Body of pancreas (tissue), 4 donors: ENCODE measurements around the gene TMCO4.

ENCODE experiments used
- CTCF ChIP-seq, 7 experiments: fragments of 450-650 bp in 4 of 7; fragments of 200-600 bp in 3 of 7; sonication (generic) in 3 of 7; IDR thresholded peaks; one replicate each; pipeline ENCODE4 v1.5.1; 2016 to 2019; ENCODE audit warnings: antibody characterized with exemption in 7 of 7
- POLR2A ChIP-seq, 3 donors: fragments of 450-650 bp; IDR thresholded peaks; one replicate each; pipeline ENCODE4 v1.6.1; 2016; ENCODE audit warnings: antibody characterized with exemption in 3 of 3, mild to moderate bottlenecking in 2 of 3

GRCh38 chr1:19689856-19690255, 109.9 kb downstream of the TMCO4 start:
- TF ChIP-seq CTCF (IDR thresholded peaks at IDR 0.05): no peak
- no peak for TF ChIP-seq POLR2A (IDR thresholded peaks at IDR 0.05)
